ENCODE measurements around the gene BEND7. TPM values are rescaled to one million over a fixed set of nuclear protein-coding genes. Genes with fewer than 3 reads are reported as not detected.

Gene BEND7
- total RNA-seq, 1 experiment from 2014 or later: 12.8 TPM

- POLR2A ChIA-PET: no interaction called here
Measured at GRCh38 chr10:13567030-13567429, 38.2 kb upstream of the BEND7 start.

More at GRCh38 chr10:13567030-13567429, 38.2 kb upstream of the BEND7 start:
- H3K9me3 Mint-ChIP-seq: peaks cover 32% of the 10 kb centered on the region
- H3K4me1 Mint-ChIP-seq: no peaks in the 10 kb centered on the region
- no peak for TF ChIP-seq NR2C2 (CRISPR knock-in tag; IDR thresholded peaks at IDR 0.05)
- no peak for TF ChIP-seq ARID4B (CRISPR knock-in tag; IDR thresholded peaks at IDR 0.05; ENCODE audit: borderline replicate concordance)
- TF ChIP-seq FOXP1 (CRISPR knock-in tag; IDR thresholded peaks at IDR 0.05; ENCODE audit: borderline replicate concordance): no peak
- TF ChIP-seq TEAD1 (CRISPR knock-in tag; IDR thresholded peaks at IDR 0.05): no peak
- no peak for TF ChIP-seq IRF1 (CRISPR knock-in tag; IDR thresholded peaks at IDR 0.05)
- no peak for TF ChIP-seq PRDM15 (CRISPR knock-in tag; IDR thresholded peaks at IDR 0.05)
- no peak for TF ChIP-seq AR (CRISPR knock-in tag; IDR thresholded peaks at IDR 0.05)
- no peak for TF ChIP-seq KAT7 (CRISPR knock-in tag; IDR thresholded peaks at IDR 0.05; ENCODE audit: borderline replicate concordance)
- no peak for TF ChIP-seq JAZF1 (CRISPR knock-in tag; IDR thresholded peaks at IDR 0.05)
- no peak for TF ChIP-seq NR1H2 (CRISPR knock-in tag; IDR thresholded peaks at IDR 0.05)
- TF ChIP-seq FOXJ3 (CRISPR knock-in tag; IDR thresholded peaks at IDR 0.05; ENCODE audit: borderline replicate concordance): no peak
- no peak for TF ChIP-seq CREB1 (CRISPR knock-in tag; IDR thresholded peaks at IDR 0.05)
- H3K27ac Mint-ChIP-seq: no peak overlapping the region
- H3K4me3 Mint-ChIP-seq: no peak overlapping the region
- ATAC-seq: no peak
- DNase-seq (ENCODE audit: low spot score): no peak
- peaks cover 23% of the 10 kb centered on the region for H3K27me3 Mint-ChIP-seq (ENCODE audit: low read depth)
- peaks cover 15% of the 10 kb centered on the region for H3K36me3 Mint-ChIP-seq
- CTCF ChIA-PET: no interaction called here

All from WTC11 (cell line).